SH-SY5Y (cell line): ENCODE data around the gene NAMPT.

ENCODE experiments used
- GATA2 ChIP-seq: IDR thresholded peaks from 2 replicates; pipeline ENCODE4 v1.6.1; 2011; ENCODE audit warnings: mild to moderate bottlenecking, low read depth, low read length
- GATA3 ChIP-seq: IDR thresholded peaks from 2 replicates; pipeline ENCODE4 v1.6.1; 2011; ENCODE audit warnings: low read depth, mild to moderate bottlenecking, low read length, moderate library complexity

GRCh38 chr7:106317971-106318370 is 33.2 kb upstream of the NAMPT start:
- no peak for TF ChIP-seq GATA2
- no peak for TF ChIP-seq GATA3
